ENCODE data around the gene GRK5. TPM values are rescaled to one million over a fixed set of nuclear protein-coding genes. Genes with fewer than 3 reads are reported as not detected.

GRK5 gene
- total RNA-seq, 1 donor from 2014 or later, result 43.2 TPM

DNA sequence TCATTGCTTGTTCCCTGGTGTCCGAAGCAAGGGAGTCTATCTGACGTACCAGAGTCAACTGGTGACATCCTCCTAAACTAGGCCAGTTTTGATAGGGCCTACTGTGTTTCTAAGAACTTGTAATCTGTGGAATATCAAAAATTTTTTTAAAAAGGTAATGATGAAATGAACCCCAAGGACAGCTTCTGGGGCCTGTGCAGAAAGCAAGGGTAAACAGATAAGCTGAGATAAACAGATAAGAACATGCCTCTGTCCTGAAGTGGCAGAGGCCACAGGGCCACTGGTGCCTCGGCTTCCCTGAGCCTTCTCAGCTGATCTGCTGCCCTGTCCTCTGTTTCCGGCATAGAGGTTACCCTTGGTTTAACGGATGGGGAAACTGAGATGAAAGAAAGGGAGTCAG, 8.8 kb downstream of the GRK5 start:
- Mint-ChIP-seq H3K4me3 (ENCODE audit: unreplicated experiment) (no peak overlapping the region), H3K4me1 (ENCODE audit: unreplicated experiment) (peaks cover 37% of the 10 kb centered on the region), H3K27ac (ENCODE audit: unreplicated experiment) (no peak overlapping the region), H3K36me3 (ENCODE audit: unreplicated experiment) (peaks cover 10% of the 10 kb centered on the region), H3K9me3 (ENCODE audit: unreplicated experiment) (no peaks in the 10 kb centered on the region), H3K27me3 (ENCODE audit: unreplicated experiment) (no peaks in the 10 kb centered on the region)
- no peak for DNase-seq (ENCODE audit: extremely low spot score, unreplicated experiment)
- TF ChIP-seq, protein P1, sequence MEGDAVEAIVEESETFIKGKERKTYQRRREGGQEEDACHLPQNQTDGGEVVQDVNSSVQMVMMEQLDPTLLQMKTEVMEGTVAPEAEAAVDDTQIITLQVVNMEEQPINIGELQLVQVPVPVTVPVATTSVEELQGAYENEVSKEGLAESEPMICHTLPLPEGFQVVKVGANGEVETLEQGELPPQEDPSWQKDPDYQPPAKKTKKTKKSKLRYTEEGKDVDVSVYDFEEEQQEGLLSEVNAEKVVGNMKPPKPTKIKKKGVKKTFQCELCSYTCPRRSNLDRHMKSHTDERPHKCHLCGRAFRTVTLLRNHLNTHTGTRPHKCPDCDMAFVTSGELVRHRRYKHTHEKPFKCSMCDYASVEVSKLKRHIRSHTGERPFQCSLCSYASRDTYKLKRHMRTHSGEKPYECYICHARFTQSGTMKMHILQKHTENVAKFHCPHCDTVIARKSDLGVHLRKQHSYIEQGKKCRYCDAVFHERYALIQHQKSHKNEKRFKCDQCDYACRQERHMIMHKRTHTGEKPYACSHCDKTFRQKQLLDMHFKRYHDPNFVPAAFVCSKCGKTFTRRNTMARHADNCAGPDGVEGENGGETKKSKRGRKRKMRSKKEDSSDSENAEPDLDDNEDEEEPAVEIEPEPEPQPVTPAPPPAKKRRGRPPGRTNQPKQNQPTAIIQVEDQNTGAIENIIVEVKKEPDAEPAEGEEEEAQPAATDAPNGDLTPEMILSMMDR (IDR thresholded peaks at IDR 0.05), result no peak

DNA sequence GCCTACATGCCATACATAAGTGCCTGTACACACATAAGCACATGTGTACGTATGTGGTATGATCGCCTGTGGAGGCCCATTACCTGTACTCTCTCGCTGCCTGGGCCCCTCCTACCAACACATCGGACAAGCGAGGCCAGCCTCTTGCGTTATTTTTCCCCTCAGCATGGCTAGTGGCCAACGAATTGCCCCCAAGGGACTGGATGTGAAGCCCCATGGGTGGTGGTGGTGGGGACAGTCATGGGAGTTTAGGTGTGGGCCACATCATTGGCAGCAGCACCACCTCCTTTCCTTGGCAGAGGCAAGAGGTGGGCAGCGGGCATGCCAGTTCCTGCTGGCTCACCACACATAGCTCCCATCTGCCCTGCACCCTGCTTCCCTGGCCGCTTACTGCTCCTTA, 10.0 kb downstream of the GRK5 start:
- Mint-ChIP-seq H3K27ac (ENCODE audit: unreplicated experiment) (no peak overlapping the region), H3K9me3 (ENCODE audit: unreplicated experiment) (no peaks in the 10 kb centered on the region), H3K4me3 (ENCODE audit: unreplicated experiment) (no peak overlapping the region), H3K27me3 (ENCODE audit: unreplicated experiment) (no peaks in the 10 kb centered on the region), H3K36me3 (ENCODE audit: unreplicated experiment) (peaks cover 6% of the 10 kb centered on the region), H3K4me1 (ENCODE audit: unreplicated experiment) (peaks cover 37% of the 10 kb centered on the region)
- DNase-seq (ENCODE audit: extremely low spot score, unreplicated experiment), result no peak
- TF ChIP-seq, protein P1 (IDR thresholded peaks at IDR 0.05), result no peak

DNA sequence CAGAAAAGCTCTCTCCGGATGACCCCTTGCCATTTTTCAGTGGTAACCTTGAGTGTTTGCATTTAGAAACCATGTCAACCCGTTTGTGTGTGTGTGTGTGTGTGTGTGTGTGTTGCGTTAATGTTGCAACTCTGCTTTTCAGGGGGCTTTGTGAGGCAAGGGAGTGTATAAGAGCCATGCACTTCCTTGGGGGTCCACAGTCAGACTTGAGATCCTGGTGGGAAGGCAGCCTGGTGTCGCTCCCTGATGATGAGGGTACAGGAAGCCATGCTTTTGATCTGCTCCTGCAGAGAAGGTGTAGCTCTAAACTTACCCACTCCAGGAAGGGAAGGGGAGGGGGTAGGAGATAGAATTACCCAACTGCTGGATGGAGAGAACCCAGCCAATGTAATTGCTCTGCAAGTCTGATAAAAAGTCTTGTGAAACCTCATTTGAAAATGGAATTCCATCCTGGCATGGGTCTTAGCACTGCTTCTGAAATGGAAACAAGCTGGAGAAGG, 10.7 kb downstream of the GRK5 start:
- peaks cover 1% of the 10 kb centered on the region for H3K36me3 Mint-ChIP-seq (ENCODE audit: unreplicated experiment)
- no peaks in the 10 kb centered on the region for H3K27me3 Mint-ChIP-seq (ENCODE audit: unreplicated experiment)
- no peak overlapping the region for H3K27ac Mint-ChIP-seq (ENCODE audit: unreplicated experiment)
- DNase-seq (ENCODE audit: extremely low spot score, unreplicated experiment), result no peak
- peaks cover 37% of the 10 kb centered on the region for H3K4me1 Mint-ChIP-seq (ENCODE audit: unreplicated experiment)
- TF ChIP-seq, protein P1 (IDR thresholded peaks at IDR 0.05), result no peak
- no peak overlapping the region for H3K4me3 Mint-ChIP-seq (ENCODE audit: unreplicated experiment)
- H3K9me3 Mint-ChIP-seq (ENCODE audit: unreplicated experiment), result no peaks in the 10 kb centered on the region

DNA sequence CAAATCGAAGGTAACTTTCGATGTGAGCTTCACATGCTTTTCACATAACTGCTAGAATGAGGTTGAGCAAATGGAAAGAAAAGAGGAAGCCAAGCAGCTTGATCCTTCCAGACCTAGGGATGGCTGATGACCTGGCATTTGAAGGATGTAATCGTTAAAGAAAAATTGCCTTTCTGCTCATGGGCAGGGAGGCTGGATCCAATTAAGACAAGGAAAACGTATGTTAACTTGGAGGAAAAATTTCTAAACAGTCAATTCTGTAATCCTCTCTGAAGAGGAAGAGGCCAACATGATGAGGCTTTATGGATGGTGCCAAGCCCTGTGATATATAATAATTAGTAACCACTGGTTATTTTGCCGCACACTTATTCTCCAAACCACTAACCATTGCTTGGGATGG, 12.5 kb downstream of the GRK5 start:
- Mint-ChIP-seq H3K9me3 (ENCODE audit: unreplicated experiment) (no peaks in the 10 kb centered on the region), H3K4me1 (ENCODE audit: unreplicated experiment) (peaks cover 40% of the 10 kb centered on the region), H3K4me3 (ENCODE audit: unreplicated experiment) (no peak overlapping the region), H3K27me3 (ENCODE audit: unreplicated experiment) (no peaks in the 10 kb centered on the region), H3K36me3 (ENCODE audit: unreplicated experiment) (peaks cover 1% of the 10 kb centered on the region), H3K27ac (ENCODE audit: unreplicated experiment) (no peak overlapping the region)
- no peak for DNase-seq (ENCODE audit: extremely low spot score, unreplicated experiment)
- TF ChIP-seq, protein P1 (IDR thresholded peaks at IDR 0.05), result no peak

DNA sequence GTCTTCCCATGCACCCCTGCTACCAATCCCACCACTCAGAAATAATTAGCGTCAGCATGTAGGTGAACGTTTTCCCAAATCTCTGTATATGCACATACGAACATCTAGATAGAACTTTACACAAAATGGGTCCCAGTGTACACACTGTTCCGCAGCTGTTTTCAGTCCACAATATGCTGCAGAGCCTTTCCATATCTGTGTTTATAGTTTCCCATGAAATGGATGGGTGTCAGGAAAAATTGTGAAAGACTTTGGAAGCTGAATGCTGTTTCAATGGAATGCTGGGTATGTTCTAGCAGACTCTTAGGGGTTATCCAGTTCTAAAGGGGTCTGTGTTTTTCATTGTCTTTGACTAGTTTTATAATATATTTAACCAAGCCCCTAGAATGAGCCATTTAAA, 13.8 kb downstream of the GRK5 start:
- Mint-ChIP-seq H3K27me3 (ENCODE audit: unreplicated experiment) (no peaks in the 10 kb centered on the region), H3K4me1 (ENCODE audit: unreplicated experiment) (peaks cover 46% of the 10 kb centered on the region), H3K36me3 (ENCODE audit: unreplicated experiment) (peaks cover 1% of the 10 kb centered on the region), H3K9me3 (ENCODE audit: unreplicated experiment) (no peaks in the 10 kb centered on the region), H3K4me3 (ENCODE audit: unreplicated experiment) (no peak overlapping the region), H3K27ac (ENCODE audit: unreplicated experiment) (no peak overlapping the region)
- no peak for DNase-seq (ENCODE audit: extremely low spot score, unreplicated experiment)
- TF ChIP-seq, protein P1 (IDR thresholded peaks at IDR 0.05), result no peak
